Effector memory CD4-positive, alpha-beta T cell (primary cell): ENCODE data around the gene GPR153.
"Not testable (repeated sequence)": the region's sequence is repeated elsewhere in the genome, so short reads cannot be mapped to it uniquely, and the experiment has no call there.

Source experiments
- DNase-seq, 3 donors: peaks; one replicate each; pipeline ENCODE4 v3.0.0-alpha.2; 2020
- H3K27ac ChIP-seq: 2 replicates; pipeline ENCODE4 v1.7.0; 2013; ENCODE audit warnings: mild to moderate bottlenecking, low read length, moderate library complexity; ENCODE audit not compliant: insufficient read depth, poor library complexity, severe bottlenecking
- H3K27me3 ChIP-seq: replicated peaks from 2 replicates; pipeline ENCODE4 v1.7.0; 2013; ENCODE audit warnings: mild to moderate bottlenecking, low read length; ENCODE audit not compliant: insufficient read depth, control insufficient read depth, poor library complexity, severe bottlenecking
- H3K36me3 ChIP-seq: 2 replicates; pipeline ENCODE4 v1.7.0; 2013; ENCODE audit warnings: mild to moderate bottlenecking, low read length, moderate library complexity; ENCODE audit not compliant: control insufficient read depth, insufficient read depth
- H3K4me1 ChIP-seq: 2 replicates; pipeline ENCODE4 v1.7.0; 2013; ENCODE audit warnings: low read length, mild to moderate bottlenecking; ENCODE audit not compliant: control insufficient read depth, insufficient read depth, poor library complexity, severe bottlenecking
- H3K4me3 ChIP-seq: 2 replicates; pipeline ENCODE4 v1.7.0; 2013; ENCODE audit warnings: low read length, low read depth, mild to moderate bottlenecking; ENCODE audit not compliant: insufficient read depth, poor library complexity, severe bottlenecking
- H3K9me3 ChIP-seq: 2 replicates; pipeline ENCODE4 v1.7.0; 2013; ENCODE audit warnings: mild to moderate bottlenecking, low read length, moderate library complexity; ENCODE audit not compliant: control insufficient read depth
- total RNA-seq, 3 donors: gene quantifications; one replicate each; lab custom pipeline; 2026; lab: John Stamatoyannopoulos, UW

The GPR153 gene
- 0.35 to 2.1 (median 0.35) reads per million in 3 donors for total RNA-seq

- Histone ChIP-seq H3K27ac (no peak within 1 kb of the TSS), H3K4me3 (peak within 1 kb of the TSS; percentile 59), H3K27me3 (no peaks in the 10 kb centered on the region), H3K9me3 (no peaks in the 10 kb centered on the region), H3K4me1 (peaks cover 14% of the 10 kb centered on the region), H3K36me3 (no peaks in the 10 kb centered on the region)
- DNase-seq: peak in 1 of 3 donors; percentile 17
Observed at GRCh38 chr1:6260961-6261614, at the start of gene GPR153. Gene GPR153, minus strand, starts transcription at chr1:6261098. Its CDS starts 6,193 bp downstream, at chr1:6254905.

GRCh38 chr1:6310116-6310848, 49.4 kb upstream of the GPR153 start:
- Histone ChIP-seq H3K27ac (no peak overlapping the region), H3K4me1 (no peaks in the 10 kb centered on the region)

GRCh38 chr1:6309564-6309963, 48.7 kb upstream of the GPR153 start:
- H3K27me3 ChIP-seq: no peaks in the 10 kb centered on the region
- H3K36me3 ChIP-seq: no peaks in the 10 kb centered on the region
- no peak for DNase-seq
- H3K4me3 ChIP-seq: no peak overlapping the region
- no peak overlapping the region for H3K27ac ChIP-seq
- no peaks in the 10 kb centered on the region for H3K4me1 ChIP-seq
- no peaks in the 10 kb centered on the region for H3K9me3 ChIP-seq

More at GRCh38 chr1:6310116-6310848, 49.4 kb upstream of the GPR153 start:
- no peak overlapping the region for H3K4me3 ChIP-seq
- H3K36me3 ChIP-seq: no peaks in the 10 kb centered on the region
- H3K9me3 ChIP-seq: no peaks in the 10 kb centered on the region
- H3K27me3 ChIP-seq: no peaks in the 10 kb centered on the region
- no peak for DNase-seq

GRCh38 chr1:6308449-6308848, 47.6 kb upstream of the GPR153 start:
- Histone ChIP-seq H3K36me3 (no peaks in the 10 kb centered on the region), H3K4me1 (no peaks in the 10 kb centered on the region), H3K27me3 (no peaks in the 10 kb centered on the region), H3K4me3 (no peak overlapping the region), H3K9me3 (no peaks in the 10 kb centered on the region), H3K27ac (no peak overlapping the region)
- DNase-seq: no peak

- DNase-seq, H3K4me3 ChIP-seq, H3K36me3 ChIP-seq, H3K9me3 ChIP-seq, H3K27ac ChIP-seq, H3K27me3 ChIP-seq, H3K4me1 ChIP-seq: not testable (repeated sequence)
Observed at GRCh38 chr1:6307682-6308081, 46.8 kb upstream of the GPR153 start.

GRCh38 chr1:6307099-6307498, 46.2 kb upstream of the GPR153 start:
- H3K9me3 ChIP-seq: no peaks in the 10 kb centered on the region
- no peak overlapping the region for H3K4me3 ChIP-seq
- H3K27me3 ChIP-seq: no peaks in the 10 kb centered on the region
- H3K36me3 ChIP-seq: no peaks in the 10 kb centered on the region
- no peak overlapping the region for H3K27ac ChIP-seq
- DNase-seq: no peak
- H3K4me1 ChIP-seq: no peaks in the 10 kb centered on the region

- no peak for DNase-seq
- no peak overlapping the region for H3K27ac ChIP-seq
- no peaks in the 10 kb centered on the region for H3K4me1 ChIP-seq
- H3K36me3 ChIP-seq: no peaks in the 10 kb centered on the region
- H3K9me3 ChIP-seq: no peaks in the 10 kb centered on the region
- no peaks in the 10 kb centered on the region for H3K27me3 ChIP-seq
- H3K4me3 ChIP-seq: no peak overlapping the region
Observed at GRCh38 chr1:6303397-6304012, 42.6 kb upstream of the GPR153 start.

- no peak overlapping the region for H3K4me3 ChIP-seq
- H3K27me3 ChIP-seq: no peaks in the 10 kb centered on the region
- H3K4me1 ChIP-seq: no peaks in the 10 kb centered on the region
- H3K27ac ChIP-seq: no peak overlapping the region
- no peak for DNase-seq
- H3K36me3 ChIP-seq: no peaks in the 10 kb centered on the region
- H3K9me3 ChIP-seq: no peaks in the 10 kb centered on the region
Observed at GRCh38 chr1:6302568-6302967, 41.7 kb upstream of the GPR153 start.

GRCh38 chr1:6301526-6301925, 40.6 kb upstream of the GPR153 start:
- Histone ChIP-seq H3K36me3 (no peaks in the 10 kb centered on the region), H3K9me3 (no peaks in the 10 kb centered on the region), H3K27me3 (no peaks in the 10 kb centered on the region), H3K4me3 (no peak overlapping the region), H3K27ac (no peak overlapping the region), H3K4me1 (no peaks in the 10 kb centered on the region)
- DNase-seq: no peak
